Measurements from ENCODE around the gene ERRFI1.

GRCh38 chr1:8026153-8026975, at the start of gene ERRFI1:
- TF ChIP-seq, protein P1, sequence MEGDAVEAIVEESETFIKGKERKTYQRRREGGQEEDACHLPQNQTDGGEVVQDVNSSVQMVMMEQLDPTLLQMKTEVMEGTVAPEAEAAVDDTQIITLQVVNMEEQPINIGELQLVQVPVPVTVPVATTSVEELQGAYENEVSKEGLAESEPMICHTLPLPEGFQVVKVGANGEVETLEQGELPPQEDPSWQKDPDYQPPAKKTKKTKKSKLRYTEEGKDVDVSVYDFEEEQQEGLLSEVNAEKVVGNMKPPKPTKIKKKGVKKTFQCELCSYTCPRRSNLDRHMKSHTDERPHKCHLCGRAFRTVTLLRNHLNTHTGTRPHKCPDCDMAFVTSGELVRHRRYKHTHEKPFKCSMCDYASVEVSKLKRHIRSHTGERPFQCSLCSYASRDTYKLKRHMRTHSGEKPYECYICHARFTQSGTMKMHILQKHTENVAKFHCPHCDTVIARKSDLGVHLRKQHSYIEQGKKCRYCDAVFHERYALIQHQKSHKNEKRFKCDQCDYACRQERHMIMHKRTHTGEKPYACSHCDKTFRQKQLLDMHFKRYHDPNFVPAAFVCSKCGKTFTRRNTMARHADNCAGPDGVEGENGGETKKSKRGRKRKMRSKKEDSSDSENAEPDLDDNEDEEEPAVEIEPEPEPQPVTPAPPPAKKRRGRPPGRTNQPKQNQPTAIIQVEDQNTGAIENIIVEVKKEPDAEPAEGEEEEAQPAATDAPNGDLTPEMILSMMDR (conservative IDR thresholded peaks at IDR 0.05; ENCODE audit: low read depth, low read length): no peak
- no peak for TF ChIP-seq EZH2 (IDR thresholded peaks at IDR 0.05; ENCODE audit: borderline replicate concordance, low read depth, low read length, poor library complexity, severe bottlenecking)

Data from A673 (cell line).